SHP77 (cell line): ENCODE data around the gene CD69.

Experiments
- DNase-seq, 2 experiments: peaks; one replicate each; lab custom pipeline; 2025; lab: John Stamatoyannopoulos, UW

The CD69 gene

GRCh38 chr12:9760699-9761418 is at the start of gene CD69:
CD69 (minus strand) TSS chr12:9760901; CDS start chr12:9760820, 81 bp downstream.
- no peak for DNase-seq

GRCh38 chr12:9809866-9810265 is 49.2 kb upstream of the CD69 start:
- no peak for DNase-seq

GRCh38 chr12:9809338-9809737 is 48.6 kb upstream of the CD69 start:
- DNase-seq: no peak

- no peak for DNase-seq
These were observed 47.8 kb upstream of the CD69 start for GRCh38 chr12:9808504-9808903.

- DNase-seq: no peak
These were observed 46.0 kb upstream of the CD69 start for GRCh38 chr12:9806714-9807113.

GRCh38 chr12:9805883-9806282 is 45.2 kb upstream of the CD69 start:
- DNase-seq: no peak

- no peak for DNase-seq
These were observed 39.3 kb upstream of the CD69 start for GRCh38 chr12:9799961-9800360.

GRCh38 chr12:9797722-9798619 is 37.3 kb upstream of the CD69 start:
- peak in 1 of 2 experiments; percentile 22 for DNase-seq

GRCh38 chr12:9796971-9797370 is 36.3 kb upstream of the CD69 start:
- no peak for DNase-seq

GRCh38 chr12:9796346-9796745 is 35.6 kb upstream of the CD69 start:
- no peak for DNase-seq

- DNase-seq: no peak
These were observed 35.2 kb upstream of the CD69 start for GRCh38 chr12:9795945-9796344.

GRCh38 chr12:9794484-9795093 is 33.9 kb upstream of the CD69 start:
- DNase-seq: no peak

GRCh38 chr12:9793779-9794395 is 33.2 kb upstream of the CD69 start:
- DNase-seq: no peak

GRCh38 chr12:9792961-9793617 is 32.4 kb upstream of the CD69 start:
- no peak for DNase-seq

GRCh38 chr12:9792185-9792900 is 31.6 kb upstream of the CD69 start:
- no peak for DNase-seq

- no peak for DNase-seq
These were observed 26.3 kb upstream of the CD69 start for GRCh38 chr12:9786726-9787717.

GRCh38 chr12:9784816-9785215 is 24.1 kb upstream of the CD69 start:
- no peak for DNase-seq

- no peak for DNase-seq
These were observed 23.6 kb upstream of the CD69 start for GRCh38 chr12:9784326-9784725.

GRCh38 chr12:9782547-9783382 is 22.1 kb upstream of the CD69 start:
- no peak for DNase-seq
